Ectodermal cell (in vitro differentiated cells): ENCODE results near the gene NR4A2.
A peak's percentile ranks its signal among the peaks of the same experiment; 100 is the strongest.

Experiments
- H3K27ac ChIP-seq: 2 replicates; pipeline ENCODE4 v1.7.0; 2013; ENCODE audit warnings: mild to moderate bottlenecking, low read depth, low read length; ENCODE audit not compliant: insufficient read depth, poor library complexity, severe bottlenecking
- H3K27me3 ChIP-seq: 2 replicates; pipeline ENCODE4 v1.7.0; 2013; ENCODE audit warnings: mild to moderate bottlenecking, low read length; ENCODE audit not compliant: insufficient read depth, control insufficient read depth, poor library complexity, severe bottlenecking
- H3K36me3 ChIP-seq: one replicate; pipeline ENCODE4 v1.7.0; 2013; ENCODE audit warnings: low read length; ENCODE audit not compliant: control insufficient read depth, insufficient read depth
- H3K4me1 ChIP-seq: one replicate; pipeline ENCODE4 v1.7.0; 2013; ENCODE audit warnings: low read length; ENCODE audit not compliant: control insufficient read depth, insufficient read depth
- H3K4me3 ChIP-seq: 2 replicates; pipeline ENCODE4 v1.7.0; 2013; ENCODE audit warnings: low read depth, low read length, control low read depth; ENCODE audit not compliant: insufficient read depth
- H3K9me3 ChIP-seq: 2 replicates; pipeline ENCODE4 v1.7.0; 2013; ENCODE audit warnings: mild to moderate bottlenecking, low read length, moderate library complexity; ENCODE audit not compliant: control insufficient read depth
- WGBS, 2 experiments: methylation state at CpG; one replicate each; pipeline ENCODE4 v1.1.7; 2013; ENCODE audit warnings: missing lambda C conversion rate in 2 of 2; 5-methylcytosine and 5-hydroxymethylcytosine counted together

Gene NR4A2

DNA sequence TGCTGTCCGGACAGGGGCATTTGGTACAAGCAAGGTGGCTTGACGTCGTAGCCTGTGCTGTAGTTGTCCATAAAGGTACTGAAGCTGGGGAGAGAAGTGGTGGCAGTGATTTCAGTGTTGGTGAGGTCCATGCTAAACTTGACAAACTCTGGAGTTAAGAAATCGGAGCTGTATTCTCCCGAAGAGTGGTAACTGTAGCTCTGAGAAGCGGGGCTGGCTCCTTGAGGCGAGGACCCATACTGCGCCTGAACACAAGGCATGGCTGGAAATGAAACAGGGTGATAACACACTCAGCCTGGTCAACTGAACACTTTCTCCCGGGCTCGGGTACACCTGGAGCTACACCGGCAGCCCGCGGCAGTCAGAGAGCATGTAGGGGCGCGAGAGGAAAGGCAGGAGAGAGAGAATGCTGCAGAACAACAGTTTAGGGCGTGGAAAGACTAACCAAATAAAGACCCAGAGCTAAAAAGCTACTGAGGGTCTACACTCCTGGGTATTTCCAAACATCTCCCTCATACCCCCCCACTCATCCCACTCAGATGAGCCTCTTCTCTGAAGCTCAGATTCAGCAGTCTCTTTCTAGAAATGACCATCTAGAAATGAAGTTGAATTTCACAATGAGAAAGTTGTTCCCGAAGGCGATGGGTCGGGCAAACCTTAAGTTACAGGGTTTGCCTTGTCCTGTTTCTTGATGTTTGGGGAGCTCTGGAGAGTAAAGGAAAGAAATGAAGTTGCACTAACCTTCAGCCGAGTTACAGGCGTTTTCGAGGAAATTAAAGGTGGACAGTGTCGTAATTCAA, 2.4 kb downstream of the NR4A2 start:
- H3K9me3 ChIP-seq: no peaks in the 10 kb centered on the region
- WGBS, 2 experiments: 93% methylated on average over 23 of the region's 23 CpGs
- no peaks in the 10 kb centered on the region for H3K36me3 ChIP-seq
- no peak overlapping the region for H3K27ac ChIP-seq
- peaks cover 6% of the 10 kb centered on the region for H3K4me1 ChIP-seq
- H3K27me3 ChIP-seq: peaks cover 42% of the 10 kb centered on the region
- H3K4me3 ChIP-seq: no peak overlapping the region

DNA sequence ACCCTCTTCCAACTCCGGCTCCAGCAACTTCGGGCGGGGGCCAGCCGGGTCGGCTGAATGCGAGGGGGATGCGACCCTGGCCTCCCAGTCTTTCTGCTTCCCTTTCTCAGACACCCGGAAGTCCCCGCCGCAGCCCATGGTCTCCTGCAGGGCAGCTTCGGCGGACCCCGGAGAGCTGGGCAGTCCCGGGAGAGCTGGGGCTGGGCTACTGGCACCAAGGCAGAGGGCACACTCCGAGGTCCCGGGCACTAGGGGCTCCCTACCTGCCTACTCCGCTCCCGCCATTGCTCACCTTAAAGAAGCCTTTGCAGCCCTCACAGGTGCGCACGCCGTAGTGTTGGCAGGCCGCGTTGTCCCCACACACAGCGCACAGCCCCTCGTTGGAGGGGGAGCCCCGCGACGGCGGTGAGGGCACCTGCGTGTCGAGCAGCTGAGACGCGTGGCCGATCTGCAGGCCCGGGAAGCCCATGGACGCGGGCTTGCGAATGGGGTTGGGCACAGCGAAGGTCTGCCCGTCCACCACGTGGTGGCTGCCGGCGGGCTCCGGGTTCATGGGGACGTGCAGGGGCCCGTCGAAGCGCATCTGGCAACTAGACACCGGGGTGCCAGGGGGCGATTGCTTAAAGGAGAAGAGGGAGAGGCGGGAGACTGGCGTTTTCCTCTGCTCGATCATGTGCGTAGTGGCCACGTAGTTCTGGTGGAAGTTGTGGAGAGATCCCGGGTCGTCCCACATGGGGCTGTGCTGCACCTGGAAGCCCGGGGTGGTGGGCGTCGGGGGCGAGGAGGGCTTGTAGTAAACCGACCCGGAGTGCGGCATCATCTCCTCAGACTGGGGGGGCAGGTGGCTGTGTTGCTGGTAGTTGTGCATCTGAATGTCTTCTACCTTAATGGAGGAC, 3.2 kb downstream of the NR4A2 start:
- Histone ChIP-seq H3K36me3 (no peaks in the 10 kb centered on the region), H3K27me3 (peaks cover 42% of the 10 kb centered on the region), H3K4me1 (peaks cover 6% of the 10 kb centered on the region), H3K9me3 (no peaks in the 10 kb centered on the region), H3K4me3 (no peak overlapping the region), H3K27ac (no peak overlapping the region)
- WGBS, 2 experiments: 92% methylated on average over 64 of the region's 64 CpGs

DNA sequence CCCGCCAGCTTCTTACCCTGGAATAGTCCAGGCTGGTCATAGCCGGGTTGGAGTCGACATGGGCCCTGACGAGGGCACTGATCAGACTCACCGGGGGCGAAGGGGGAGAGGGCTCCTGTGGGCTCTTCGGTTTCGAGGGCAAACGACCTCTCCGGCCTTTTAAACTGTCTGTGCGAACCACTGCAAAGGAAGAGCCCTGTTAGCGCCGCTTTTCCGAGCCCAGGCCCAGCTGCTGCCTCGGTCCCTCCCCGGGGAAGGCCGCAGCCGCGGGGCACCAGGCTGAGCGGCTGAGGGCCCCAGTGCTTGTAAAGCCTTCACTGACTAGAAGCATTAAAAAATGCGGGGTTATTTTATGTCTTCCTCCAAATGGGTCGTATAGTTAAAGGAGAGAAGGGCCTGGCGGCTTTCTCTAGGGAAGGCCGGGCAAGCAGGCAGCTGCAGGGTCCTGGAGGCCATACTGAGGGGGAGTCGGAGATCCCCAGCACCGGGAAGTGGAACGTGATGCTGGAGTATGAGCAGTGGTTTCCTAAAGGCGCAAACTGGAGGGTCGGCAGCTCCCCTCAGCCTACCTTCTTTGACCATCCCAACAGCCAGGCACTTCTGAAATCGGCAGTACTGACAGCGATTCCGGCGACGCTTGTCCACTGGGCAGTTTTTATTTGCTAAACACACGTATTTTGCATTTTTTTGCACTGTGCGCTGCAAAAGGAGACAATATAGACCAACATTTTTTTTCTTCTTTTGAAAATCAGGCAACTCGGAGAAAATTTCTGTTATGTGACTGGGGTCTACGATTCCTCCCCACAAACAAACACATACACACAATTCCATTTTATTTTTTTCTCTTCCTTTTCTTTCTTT, 4.5 kb downstream of the NR4A2 start:
- Histone ChIP-seq H3K27me3 (peaks cover 47% of the 10 kb centered on the region), H3K4me1 (peaks cover 6% of the 10 kb centered on the region)

DNA sequence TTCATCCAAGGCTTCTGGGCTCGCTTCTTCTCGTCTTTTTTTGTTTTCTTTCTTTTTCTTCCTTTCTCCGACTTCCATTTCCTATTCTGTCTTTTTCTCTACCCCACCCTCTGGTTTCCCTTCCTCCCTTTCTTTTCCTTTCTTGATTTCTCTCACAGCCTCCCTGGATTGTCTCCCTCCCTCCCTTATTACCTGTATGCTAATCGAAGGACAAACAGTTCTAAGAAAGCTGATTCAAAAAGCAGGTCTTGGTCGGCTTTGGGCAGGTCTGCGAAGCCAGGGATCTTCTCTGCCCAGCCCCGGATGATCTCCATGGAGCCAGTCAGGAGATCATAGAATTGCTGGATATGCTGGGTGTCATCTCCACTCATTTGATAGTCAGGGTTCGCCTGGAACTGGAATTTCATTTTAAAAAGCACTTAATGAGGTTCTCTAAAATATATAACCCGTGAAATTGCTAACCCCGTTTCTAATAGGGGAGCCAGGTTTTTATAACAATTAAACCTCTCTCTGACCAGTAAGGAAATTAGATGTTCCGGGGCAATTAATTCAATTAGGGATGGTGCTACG, 5.9 kb downstream of the NR4A2 start:
- Histone ChIP-seq H3K4me1 (peaks cover 8% of the 10 kb centered on the region), H3K27ac (no peak overlapping the region), H3K9me3 (no peaks in the 10 kb centered on the region), H3K36me3 (no peaks in the 10 kb centered on the region), H3K4me3 (no peak overlapping the region), H3K27me3 (peaks cover 49% of the 10 kb centered on the region)
- WGBS, 2 experiments: 90 to 94% methylated on average over 12 of the region's 12 CpGs

More for the DNA sequence above, 4.5 kb downstream of the NR4A2 start:
- 93 to 95% methylated on average over 38 of the region's 38 CpGs for WGBS, 2 experiments
- H3K9me3 ChIP-seq: no peaks in the 10 kb centered on the region
- H3K27ac ChIP-seq: no peak overlapping the region
- H3K4me3 ChIP-seq: no peak overlapping the region
- H3K36me3 ChIP-seq: no peaks in the 10 kb centered on the region

DNA sequence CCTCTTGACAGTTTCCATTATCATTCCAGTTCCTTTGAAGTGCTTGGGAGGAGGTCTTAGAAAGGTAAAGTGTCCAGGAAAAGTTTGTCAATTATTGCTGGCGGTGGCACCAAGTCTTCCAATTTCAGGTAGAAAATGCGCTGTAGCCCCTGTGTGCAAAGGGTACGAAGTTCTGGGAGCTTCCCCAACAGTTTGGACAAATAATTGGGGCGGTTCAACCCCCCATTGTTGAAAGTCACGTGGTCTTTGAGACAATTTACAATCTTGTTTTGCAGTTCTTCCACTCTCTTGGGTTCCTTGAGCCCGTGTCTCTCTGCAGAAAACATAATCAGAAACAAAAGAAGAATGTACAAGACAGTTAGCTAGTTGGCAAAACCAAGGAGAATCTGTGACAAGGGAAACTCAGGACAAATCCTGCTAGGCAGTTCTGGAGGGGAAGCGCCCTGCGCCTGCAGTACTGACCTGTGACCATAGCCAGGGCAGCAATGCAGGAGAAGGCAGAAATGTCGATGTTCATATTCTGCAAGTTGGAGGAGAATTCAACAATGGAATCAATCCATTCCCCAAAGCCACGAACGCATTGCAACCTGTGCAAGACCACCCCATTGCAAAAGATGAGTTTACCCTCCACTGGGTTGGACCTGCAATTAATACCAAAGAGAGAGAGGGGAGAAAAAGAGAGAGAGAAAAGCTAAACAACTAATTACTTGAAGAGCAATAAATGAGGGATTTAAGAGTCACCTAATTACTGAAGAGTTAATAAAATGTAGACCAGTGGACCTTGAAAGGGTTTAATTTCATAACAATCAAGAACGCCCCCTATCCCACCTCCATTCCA, 6.6 kb downstream of the NR4A2 start:
- H3K27me3 ChIP-seq: peaks cover 49% of the 10 kb centered on the region
- WGBS, 2 experiments: 88 to 90% methylated on average over 12 of the region's 12 CpGs
- no peak overlapping the region for H3K27ac ChIP-seq
- peaks cover 7% of the 10 kb centered on the region for H3K4me1 ChIP-seq
- H3K36me3 ChIP-seq: no peaks in the 10 kb centered on the region
- no peak overlapping the region for H3K4me3 ChIP-seq
- no peaks in the 10 kb centered on the region for H3K9me3 ChIP-seq

DNA sequence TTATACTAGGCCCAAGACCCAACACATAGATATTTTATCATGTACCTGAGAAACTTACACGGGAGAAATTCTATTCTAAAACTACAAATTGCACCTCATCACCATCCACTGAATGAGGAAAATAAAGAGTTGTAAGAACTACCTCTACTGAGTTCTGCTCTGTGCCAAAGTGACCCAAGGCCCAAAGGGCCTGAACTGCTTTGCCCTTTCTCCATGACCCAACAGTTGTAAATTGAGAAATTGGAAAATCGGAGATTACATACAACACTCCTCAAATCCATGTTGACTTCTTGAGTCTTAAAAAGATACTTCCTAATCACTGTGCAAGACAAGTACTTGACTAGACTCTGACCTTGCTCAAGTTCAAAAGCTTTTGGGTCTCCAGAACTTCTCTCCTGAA, 8.8 kb downstream of the NR4A2 start:
- WGBS, 2 experiments: 84 to 97% methylated on average over 2 of the region's 2 CpGs
- Histone ChIP-seq H3K36me3 (no peaks in the 10 kb centered on the region), H3K4me3 (no peak overlapping the region), H3K4me1 (peaks cover 7% of the 10 kb centered on the region), H3K27me3 (peaks cover 47% of the 10 kb centered on the region), H3K9me3 (no peaks in the 10 kb centered on the region), H3K27ac (no peak overlapping the region)

DNA sequence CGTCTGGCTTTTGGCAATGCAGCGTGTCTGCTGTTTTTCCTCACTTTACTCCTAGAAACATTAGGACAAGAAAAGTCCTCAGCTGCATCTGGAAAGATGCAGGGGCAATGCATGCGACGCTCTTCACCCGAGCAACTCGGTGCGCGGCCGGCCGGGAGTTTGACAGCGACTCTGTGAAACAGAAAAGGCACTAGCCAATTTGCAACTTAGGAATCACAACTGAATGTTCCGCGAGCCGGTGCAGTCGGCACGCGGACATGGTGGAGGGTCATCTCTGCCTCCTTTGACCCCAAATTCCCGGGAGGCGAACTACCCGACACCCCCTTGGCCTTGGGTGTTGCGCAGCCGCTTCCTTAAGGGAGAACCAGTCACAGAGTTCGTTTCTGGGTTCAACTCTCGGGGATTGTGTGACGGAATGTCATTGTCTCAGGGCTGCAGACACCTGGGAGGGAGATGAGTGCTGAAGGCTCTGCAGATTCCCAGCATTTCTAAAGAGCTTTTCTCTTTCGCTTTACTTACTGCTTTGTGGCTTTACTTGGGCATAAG, 9.8 kb downstream of the NR4A2 start:
- WGBS, 2 experiments: 33 to 36% methylated on average over 26 of the region's 26 CpGs
- no peak overlapping the region for H3K27ac ChIP-seq
- H3K4me3 ChIP-seq: peak overlapping the region; percentile 8
- H3K27me3 ChIP-seq: peaks cover 44% of the 10 kb centered on the region
- H3K4me1 ChIP-seq: peaks cover 7% of the 10 kb centered on the region
- H3K9me3 ChIP-seq: no peaks in the 10 kb centered on the region
- no peaks in the 10 kb centered on the region for H3K36me3 ChIP-seq

DNA sequence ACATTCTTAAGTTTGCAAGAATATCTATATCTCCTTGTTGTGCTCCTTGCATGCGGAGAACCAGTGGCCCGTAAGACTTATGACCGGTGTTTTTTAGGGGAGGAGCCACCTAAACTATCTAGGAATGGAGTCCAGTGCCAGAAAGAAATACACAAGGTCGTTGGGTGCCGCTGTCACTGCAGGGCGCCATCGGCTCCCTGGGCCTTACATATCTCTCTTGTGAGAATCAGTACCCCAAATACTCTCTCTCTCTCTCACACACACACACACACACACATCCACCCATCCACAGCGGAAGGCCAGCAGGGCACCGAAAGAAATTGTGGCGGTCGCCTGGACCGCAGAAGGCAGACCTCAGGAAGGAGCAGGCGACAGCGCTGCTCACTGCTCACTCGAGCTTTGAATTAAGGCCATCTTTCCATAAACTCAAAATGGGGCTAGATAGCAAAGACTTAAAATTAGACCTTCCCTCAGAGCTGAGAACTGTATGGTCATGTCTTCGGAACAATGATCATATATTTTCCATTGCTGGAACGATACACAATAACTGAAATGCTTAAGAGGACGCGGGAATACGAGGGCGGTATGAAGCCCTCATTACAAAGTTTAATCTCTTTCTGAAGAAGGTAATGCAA, 10.4 kb downstream of the NR4A2 start:
- no peak overlapping the region for H3K27ac ChIP-seq
- peaks cover 44% of the 10 kb centered on the region for H3K27me3 ChIP-seq
- no peaks in the 10 kb centered on the region for H3K9me3 ChIP-seq
- no peaks in the 10 kb centered on the region for H3K36me3 ChIP-seq
- peaks cover 7% of the 10 kb centered on the region for H3K4me1 ChIP-seq
- peak overlapping the region; percentile 8 for H3K4me3 ChIP-seq
- WGBS, 2 experiments: 40 to 48% methylated on average over 21 of the region's 21 CpGs
